ENCODE data around the gene ALPL. TPM values are rescaled to one million over a fixed set of nuclear protein-coding genes. Genes with fewer than 3 reads are reported as not detected.
A peak's percentile ranks its signal among the peaks of the same experiment; 100 is the strongest.
"Not testable (repeated sequence)": the region's sequence is repeated elsewhere in the genome, so short reads cannot be mapped to it uniquely, and the experiment has no call there.

ALPL gene
- 0.22 TPM in 1 of 2 replicates, not detected in the other for total RNA-seq

DNA sequence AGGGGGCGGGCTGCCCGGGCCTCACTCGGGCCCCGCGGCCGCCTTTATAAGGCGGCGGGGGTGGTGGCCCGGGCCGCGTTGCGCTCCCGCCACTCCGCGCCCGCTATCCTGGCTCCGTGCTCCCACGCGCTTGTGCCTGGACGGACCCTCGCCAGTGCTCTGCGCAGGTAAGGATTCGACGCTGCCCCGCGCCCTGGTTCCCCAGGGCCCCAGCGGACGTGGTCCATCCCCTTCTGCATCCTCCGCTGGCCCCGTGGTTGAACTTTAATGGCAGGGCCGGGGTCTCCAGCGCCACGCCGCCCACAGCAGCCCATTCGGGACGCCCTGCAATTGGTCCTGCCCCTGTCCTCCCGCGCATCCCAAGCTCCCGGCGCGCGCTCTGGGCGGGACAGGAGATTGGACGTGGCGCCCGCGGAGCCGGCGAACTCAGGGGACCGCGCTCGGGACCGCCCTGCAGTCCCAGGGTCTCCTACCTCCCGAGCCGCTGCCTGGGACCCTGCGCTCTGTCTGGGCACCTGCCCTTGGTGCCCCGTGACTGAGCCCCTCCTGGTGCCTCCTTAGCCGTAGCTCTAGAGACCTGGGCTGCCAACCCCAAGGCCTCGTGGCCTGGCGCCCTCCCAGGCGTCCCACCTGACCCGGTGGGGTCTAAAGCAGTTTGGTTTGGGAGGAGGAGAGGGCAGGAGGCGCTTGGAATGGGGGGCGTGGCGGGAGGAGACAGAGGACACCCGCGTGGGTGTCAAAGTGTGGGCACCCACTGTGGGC is at the start of gene ALPL:
Gene ALPL, plus strand, starts transcription at position 73 of the 762 bp plus-strand sequence. CDS start 44,659 bp downstream, outside the sequence.
- DNase-seq (ENCODE audit: low read depth in 2 of 2) = no peak

DNA sequence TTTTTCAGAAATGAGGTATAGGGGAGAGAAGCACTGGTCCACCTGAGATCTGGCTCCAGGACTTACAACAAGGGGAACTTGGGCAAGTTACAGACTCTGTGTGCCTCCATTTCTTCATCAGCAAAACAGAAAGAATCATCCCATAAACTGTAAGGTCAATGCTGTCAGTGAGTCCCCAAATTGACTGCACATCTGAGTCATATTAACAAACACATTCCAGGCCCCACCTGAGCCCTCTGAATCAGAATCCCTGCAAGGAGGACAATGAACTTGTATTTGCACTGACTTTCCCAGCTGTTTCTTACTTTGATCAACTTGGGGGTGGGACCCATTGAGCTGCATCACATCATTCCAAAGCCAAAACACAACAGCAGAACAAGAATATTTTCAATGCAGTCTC is 44.1 kb upstream of the ALPL start:
- DNase-seq (ENCODE audit: low read depth in 2 of 2) = not testable (repeated sequence)

- DNase-seq (ENCODE audit: low read depth in 2 of 2) = not testable (repeated sequence)
Observed at GRCh38 chr1:21467946-21468345, 41.3 kb upstream of the ALPL start.

GRCh38 chr1:21468599-21468998 is 40.6 kb upstream of the ALPL start:
- DNase-seq (ENCODE audit: low read depth in 2 of 2) = peak; percentile 9 to 34

GRCh38 chr1:21469581-21469980 is 39.6 kb upstream of the ALPL start:
- DNase-seq (ENCODE audit: low read depth in 2 of 2) = no peak

DNA sequence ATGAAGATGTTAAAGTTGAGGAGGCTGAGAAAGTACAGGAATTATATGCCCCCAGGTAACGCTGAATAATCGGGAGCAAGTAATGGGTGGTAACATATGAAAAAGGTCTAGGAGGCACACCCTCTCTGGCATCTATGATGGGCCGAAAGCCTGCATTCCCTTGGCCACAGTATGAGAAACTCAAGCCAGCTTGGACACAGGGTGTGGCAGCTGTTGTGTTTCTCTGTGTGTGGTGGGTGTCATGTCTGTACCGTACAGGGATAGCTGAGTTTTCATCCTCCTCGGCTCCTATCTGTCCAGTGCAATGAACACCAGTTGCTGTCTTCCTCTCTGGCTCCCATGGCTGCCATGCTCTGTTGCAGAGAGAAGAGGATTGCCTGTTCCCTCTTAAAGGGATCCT is 36.4 kb upstream of the ALPL start:
- no peak for DNase-seq (ENCODE audit: low read depth in 2 of 2)

GRCh38 chr1:21478356-21478755 is 30.9 kb upstream of the ALPL start:
- no peak for DNase-seq (ENCODE audit: low read depth in 2 of 2)

DNA sequence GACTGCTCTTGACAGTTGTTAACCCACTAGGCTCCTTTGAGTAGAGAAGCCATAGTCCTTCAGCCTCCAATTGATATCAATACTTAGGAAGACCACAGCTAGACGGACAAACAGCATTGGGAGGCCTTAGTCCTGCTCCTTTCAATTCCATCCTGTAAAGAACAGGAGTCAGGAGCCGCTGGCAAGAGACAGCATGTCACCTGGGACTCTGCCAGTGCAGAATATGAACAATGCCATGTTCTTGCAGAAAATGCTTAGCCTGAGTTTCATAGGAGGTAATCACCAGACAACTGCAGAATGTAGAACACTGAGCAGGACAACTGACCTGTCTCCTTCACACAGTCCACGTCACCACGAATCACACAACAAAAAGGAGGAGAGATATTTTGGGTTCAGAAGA is 25.3 kb upstream of the ALPL start:
- not testable (repeated sequence) for DNase-seq (ENCODE audit: low read depth in 2 of 2)

DNA sequence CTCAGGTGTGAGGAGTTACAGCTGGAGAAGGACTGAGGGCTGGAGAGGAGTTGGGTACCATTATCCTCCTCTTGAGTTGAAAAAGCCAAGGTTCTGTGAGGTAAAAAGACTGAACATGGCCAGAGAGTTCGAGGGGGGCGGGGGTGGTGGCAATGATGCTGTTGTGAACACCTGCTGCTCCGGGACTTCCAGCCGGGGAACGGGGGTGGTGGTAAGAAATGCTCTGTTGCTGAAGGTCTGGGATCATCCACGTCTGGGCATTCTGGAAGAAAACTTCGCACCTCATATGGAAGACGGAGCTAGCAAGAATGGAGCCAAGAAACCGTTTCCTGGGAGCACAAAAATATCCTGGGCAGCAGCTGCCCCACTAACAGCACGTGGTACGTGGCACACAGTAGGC is 20.1 kb upstream of the ALPL start:
- no peak for DNase-seq (ENCODE audit: low read depth in 2 of 2)

- DNase-seq (ENCODE audit: low read depth in 2 of 2) = peak; percentile 39 to 62
Observed at GRCh38 chr1:21490774-21491487, 18.3 kb upstream of the ALPL start.

- DNase-seq (ENCODE audit: low read depth in 2 of 2) = no peak
Observed at GRCh38 chr1:21491488-21492355, 17.5 kb upstream of the ALPL start.

DNA sequence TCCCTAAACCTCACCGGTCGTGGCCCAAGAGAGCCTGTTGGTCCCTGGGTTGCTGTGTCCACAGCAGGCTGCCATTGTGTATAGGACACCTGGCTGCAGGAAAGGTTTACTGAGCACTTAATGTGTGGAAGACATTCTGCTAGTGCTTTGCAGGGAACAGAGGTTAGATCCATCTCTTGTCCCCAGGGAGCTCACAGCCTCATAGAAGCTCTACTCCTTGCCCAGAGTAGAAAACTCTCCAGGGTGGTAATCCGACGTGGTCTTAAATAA is 16.9 kb upstream of the ALPL start:
- no peak for DNase-seq (ENCODE audit: low read depth in 2 of 2)

DNA sequence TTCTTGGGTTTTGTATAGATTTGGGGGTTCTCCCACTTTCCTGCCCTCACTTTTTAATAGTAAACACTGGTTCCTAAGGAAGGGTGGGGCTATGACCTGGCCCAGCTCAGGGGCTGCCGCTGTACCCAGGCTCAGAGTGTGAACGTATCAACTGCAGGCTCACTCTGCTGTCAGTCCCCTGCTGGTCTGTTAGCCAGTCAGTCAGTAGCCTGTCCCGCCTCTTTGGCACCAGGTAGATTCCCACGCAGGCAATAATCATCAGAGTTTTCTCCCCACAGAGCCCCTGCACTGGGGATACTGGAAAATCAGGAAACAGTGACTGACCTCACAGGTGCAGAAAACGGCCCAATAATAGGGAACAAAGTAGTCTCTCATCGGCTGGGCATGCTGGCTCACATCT is 15.0 kb upstream of the ALPL start:
- DNase-seq (ENCODE audit: low read depth in 2 of 2) = no peak

- DNase-seq (ENCODE audit: low read depth in 2 of 2) = no peak
Observed at GRCh38 chr1:21495225-21495820, 13.9 kb upstream of the ALPL start.

DNA sequence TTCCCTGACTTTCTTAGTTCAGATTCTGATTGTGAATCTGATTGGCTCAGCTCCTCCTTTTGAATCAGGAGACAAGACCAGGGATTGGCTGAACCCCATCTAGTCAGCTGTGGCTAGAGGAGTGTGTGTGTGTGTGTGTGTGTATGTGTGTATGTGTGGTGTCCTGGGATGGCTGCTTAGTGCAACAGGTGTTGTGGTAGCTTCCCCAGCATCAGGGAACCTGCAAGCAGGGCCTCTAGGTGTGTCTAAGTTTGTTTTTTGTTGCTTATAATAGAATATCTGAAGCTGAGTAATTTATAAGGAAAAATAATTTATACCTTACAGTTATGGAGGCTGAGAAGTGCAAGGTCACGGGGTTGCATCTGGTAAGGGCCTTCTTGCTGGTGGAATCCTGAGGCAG is 13.2 kb upstream of the ALPL start:
- no peak for DNase-seq (ENCODE audit: low read depth in 2 of 2)

- no peak for DNase-seq (ENCODE audit: low read depth in 2 of 2)
Observed at GRCh38 chr1:21496886-21497285, 12.3 kb upstream of the ALPL start.

GRCh38 chr1:21497466-21498061 is 11.7 kb upstream of the ALPL start:
- DNase-seq (ENCODE audit: low read depth in 2 of 2) = no peak

DNA sequence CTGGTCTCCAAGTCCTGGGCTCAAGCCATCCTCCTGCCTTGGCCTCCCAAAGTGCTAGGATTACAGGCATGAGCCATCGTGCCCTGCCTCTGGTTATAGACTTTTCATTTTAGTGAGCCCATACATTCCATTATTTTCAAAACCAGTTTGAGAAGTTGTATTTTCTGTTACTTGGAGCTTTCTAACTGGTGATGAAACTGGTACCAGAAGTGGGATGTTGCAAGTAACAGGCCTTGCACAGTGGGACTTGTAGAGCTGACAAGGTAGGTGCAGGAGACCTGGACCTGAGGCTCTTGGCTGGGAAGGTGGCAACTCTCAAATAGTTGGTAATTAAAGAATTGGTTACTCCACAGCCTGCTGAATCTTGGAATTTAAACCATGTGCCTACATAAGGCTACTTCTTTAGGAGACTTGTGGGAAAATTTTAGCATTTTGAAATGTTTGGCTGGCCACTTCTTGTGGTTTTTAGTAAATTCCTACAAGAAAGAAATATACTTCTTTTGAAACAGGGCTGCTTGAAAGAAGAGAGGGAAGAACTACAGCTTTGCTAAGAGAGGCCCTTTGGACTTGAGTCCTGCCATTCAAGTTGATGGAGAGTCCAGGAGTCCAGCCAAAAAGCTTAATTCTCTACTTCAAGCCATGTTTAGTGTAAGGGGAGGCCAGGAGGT is 9.8 kb upstream of the ALPL start:
- DNase-seq (ENCODE audit: low read depth in 2 of 2) = no peak

DNA sequence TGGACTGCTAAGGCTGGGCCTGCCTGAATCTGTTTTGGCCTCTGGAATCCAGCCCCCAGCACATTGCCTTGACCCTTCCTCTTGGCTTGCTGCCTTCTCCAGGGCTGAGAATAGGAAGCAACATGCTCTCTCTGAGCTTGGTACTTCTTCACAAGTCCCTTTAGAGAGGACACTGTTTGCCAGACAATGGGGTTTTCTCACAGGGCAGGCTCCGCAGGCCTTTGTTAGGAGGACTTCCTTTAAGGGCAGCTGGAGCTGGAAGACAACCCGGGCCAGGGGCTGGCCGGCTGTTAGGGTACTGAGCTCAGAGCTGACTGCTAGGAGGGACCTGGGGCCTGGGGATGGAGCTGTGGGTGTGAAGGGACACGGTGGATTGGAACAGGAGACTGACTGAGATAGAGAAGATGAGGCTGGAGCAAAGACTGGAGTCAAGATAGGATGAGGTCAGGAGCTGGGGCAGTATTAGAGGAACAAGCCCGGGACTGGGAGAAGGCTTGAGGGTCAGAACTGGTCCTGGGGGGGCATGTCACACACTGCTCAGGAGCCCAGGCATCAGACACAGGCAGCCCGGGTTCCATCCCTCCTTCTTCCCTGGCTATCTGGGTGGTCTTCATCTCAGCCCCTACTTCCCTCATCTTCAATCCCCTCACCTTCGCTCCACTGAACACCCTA is 5.4 kb upstream of the ALPL start:
- DNase-seq (ENCODE audit: low read depth in 2 of 2) = peak in 1 of 2 donors; percentile 31

- DNase-seq (ENCODE audit: low read depth in 2 of 2) = no peak
Observed at GRCh38 chr1:21506804-21507203, 2.4 kb upstream of the ALPL start.

All from lung microvascular endothelial cell (primary cell).